Heart left ventricle (tissue), 13 donors: ENCODE data around the gene MITD1.

ENCODE experiments used
- POLR2A ChIP-seq, 2 donors: fragments of 450-650 bp; IDR thresholded peaks; one replicate each; pipeline ENCODE4 v1.6.1; 2017; ENCODE audit warnings: antibody characterized with exemption in 2 of 2, mild to moderate bottlenecking in 2 of 2, moderate library complexity in 2 of 2
- TF ChIP-seq, protein P1 (sequence below), 12 donors: fragments of 200-600 bp; sonication (generic) in 4 of 12; IDR thresholded peaks; one replicate each; pipeline versions ENCODE4 v1.5.0 to v1.8.0; 2018 to 2022; ENCODE audit warnings: antibody characterized with exemption in 12 of 12, mild to moderate bottlenecking in 5 of 12
- donor health status: ischemic (EF 13 %, LVEDD 7.1; RV severe dilation, severe dysfunction).
- donor health status: DM: no; HTN: yes; CAD: no.
- donor health status: DM: no; HTN: no; CAD: no.
- donor health status: ischemic (EF 25% LVEDD 6.9; RV normal size, moderate dysfunction).
- donor health status: ischemic (EF 25% LVEDD 5.7; RV mildly dilated, moderate dysfunction).
- donor health status: ischemic (EF 35%, LVEDD 5.7; RV mildly dilated, moderate dysfunction).
- donor health status: nonischemic (EF 11% LVEDD 7.7; RV severe dilation, severe dysfunction).
- donor health status: DM: yes; HTN: yes; CAD: no.
- donor health status: PGD.
- donor health status: ischemic (EF 29% LVEDD 5.4; RV normal size, mild dysfunction).
- donor health status: nonischemic (EF 23%, LVEDD 6.1; RV moderate dilation, normal function).

DNA sequence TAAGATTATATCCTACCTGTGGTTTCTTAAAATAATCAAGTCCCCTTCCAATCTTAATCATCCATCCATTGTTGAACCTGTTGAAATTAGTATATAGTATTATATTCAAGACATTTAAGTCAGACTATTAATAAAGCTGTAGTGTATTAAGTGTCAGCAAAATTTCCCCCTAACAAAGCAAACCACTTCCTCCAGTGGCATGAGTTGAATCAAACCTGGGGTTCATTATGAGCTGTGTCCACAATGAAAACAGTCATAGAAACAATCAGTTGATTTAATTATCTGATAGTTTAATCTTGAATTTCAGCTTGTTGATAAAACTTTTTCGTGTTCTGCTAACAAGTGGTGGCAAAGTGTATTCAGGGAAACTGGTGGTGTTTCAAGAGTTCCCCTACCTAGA is 11.3 kb downstream of the MITD1 start:
- TF ChIP-seq POLR2A (IDR thresholded peaks at IDR 0.05): no peak
- TF ChIP-seq, protein P1, sequence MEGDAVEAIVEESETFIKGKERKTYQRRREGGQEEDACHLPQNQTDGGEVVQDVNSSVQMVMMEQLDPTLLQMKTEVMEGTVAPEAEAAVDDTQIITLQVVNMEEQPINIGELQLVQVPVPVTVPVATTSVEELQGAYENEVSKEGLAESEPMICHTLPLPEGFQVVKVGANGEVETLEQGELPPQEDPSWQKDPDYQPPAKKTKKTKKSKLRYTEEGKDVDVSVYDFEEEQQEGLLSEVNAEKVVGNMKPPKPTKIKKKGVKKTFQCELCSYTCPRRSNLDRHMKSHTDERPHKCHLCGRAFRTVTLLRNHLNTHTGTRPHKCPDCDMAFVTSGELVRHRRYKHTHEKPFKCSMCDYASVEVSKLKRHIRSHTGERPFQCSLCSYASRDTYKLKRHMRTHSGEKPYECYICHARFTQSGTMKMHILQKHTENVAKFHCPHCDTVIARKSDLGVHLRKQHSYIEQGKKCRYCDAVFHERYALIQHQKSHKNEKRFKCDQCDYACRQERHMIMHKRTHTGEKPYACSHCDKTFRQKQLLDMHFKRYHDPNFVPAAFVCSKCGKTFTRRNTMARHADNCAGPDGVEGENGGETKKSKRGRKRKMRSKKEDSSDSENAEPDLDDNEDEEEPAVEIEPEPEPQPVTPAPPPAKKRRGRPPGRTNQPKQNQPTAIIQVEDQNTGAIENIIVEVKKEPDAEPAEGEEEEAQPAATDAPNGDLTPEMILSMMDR (IDR thresholded peaks at IDR 0.05): no peak
